D721Med (cell line): ENCODE data around the gene PAK6.

Experiments used
- DNase-seq: peaks from one replicate; pipeline ENCODE4 v3.0.0; 2011; ENCODE audit warnings: low spot score; ENCODE audit not compliant: insufficient read length
- FAIRE-seq: peaks from 2 replicates; lab custom pipeline; 2011; peaks lifted over from hg19 to GRCh38; lab: Jason Lieb, UNC
- TF ChIP-seq, protein P1 (sequence below): IDR thresholded peaks from 2 replicates; pipeline ENCODE4 v1.5.1; 2012; ENCODE audit warnings: mild to moderate bottlenecking, control low read depth; ENCODE audit not compliant: insufficient read depth; ENCODE audit errors: missing control alignments

The PAK6 gene

GRCh38 chr15:40310001-40310959 is 71.4 kb downstream of the PAK6 start:
- no peak for DNase-seq
- no peak for FAIRE-seq
- TF ChIP-seq, protein P1, sequence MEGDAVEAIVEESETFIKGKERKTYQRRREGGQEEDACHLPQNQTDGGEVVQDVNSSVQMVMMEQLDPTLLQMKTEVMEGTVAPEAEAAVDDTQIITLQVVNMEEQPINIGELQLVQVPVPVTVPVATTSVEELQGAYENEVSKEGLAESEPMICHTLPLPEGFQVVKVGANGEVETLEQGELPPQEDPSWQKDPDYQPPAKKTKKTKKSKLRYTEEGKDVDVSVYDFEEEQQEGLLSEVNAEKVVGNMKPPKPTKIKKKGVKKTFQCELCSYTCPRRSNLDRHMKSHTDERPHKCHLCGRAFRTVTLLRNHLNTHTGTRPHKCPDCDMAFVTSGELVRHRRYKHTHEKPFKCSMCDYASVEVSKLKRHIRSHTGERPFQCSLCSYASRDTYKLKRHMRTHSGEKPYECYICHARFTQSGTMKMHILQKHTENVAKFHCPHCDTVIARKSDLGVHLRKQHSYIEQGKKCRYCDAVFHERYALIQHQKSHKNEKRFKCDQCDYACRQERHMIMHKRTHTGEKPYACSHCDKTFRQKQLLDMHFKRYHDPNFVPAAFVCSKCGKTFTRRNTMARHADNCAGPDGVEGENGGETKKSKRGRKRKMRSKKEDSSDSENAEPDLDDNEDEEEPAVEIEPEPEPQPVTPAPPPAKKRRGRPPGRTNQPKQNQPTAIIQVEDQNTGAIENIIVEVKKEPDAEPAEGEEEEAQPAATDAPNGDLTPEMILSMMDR, result peak; percentile 65

DNA sequence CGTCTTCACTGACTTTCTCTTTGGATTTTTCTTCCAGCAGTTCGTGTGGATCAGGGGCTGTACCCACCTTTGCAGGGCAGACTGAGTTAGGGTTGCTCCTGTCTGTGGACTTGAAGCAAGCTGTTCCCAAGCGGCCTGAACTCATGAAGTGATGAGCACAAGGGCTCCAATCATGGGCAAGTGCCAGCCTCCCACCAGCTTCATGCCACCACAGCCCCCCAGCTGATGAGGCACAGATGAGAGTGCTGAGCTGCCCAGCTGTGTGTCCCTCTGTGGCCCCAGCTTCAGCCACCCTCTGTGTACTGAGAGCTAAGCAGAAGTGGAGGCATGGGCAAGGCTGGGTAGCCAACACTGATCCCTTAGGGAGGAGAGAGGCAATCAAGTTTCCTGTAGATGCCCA is 72.1 kb downstream of the PAK6 start:
- TF ChIP-seq, protein P1, result no peak
- FAIRE-seq, result no peak

DNA sequence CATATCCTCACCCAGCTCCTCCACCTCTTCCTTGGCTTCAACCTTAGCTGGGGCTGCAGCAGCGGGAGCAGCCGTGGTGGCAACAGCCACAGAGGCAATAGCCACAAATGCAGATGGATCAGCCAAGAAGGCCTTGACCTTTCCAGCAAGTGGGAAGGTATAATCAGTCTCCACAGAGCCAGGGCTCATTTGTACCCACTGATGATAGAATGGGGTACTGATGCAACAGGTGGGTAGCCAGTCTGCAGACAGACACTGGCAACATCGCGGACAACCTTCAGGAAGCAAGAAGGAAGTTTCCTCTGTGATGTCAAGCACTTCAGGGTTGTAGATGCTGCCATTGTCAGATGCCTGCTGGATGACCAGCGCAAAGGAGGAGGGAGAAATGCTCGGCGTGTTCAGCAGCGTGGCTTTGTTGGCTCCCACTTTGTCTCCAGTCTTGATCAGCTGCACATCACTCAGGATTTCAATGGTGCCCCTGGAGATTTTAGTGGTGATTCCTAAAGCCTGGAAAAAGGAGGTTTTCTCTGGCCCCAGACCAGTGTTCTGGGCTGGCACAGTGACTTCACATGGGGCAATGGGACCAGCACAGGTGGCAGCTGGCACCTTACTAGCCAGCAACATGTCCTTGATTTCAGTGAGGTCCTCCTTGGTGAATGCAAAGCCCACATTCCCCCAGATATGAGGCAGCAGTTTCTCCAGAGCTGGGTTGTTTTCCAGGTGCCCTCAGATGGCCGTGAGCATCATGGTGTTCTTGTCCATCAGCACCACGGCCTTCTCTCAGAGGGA is 73.7 kb downstream of the PAK6 start:
- FAIRE-seq (no peak), DNase-seq (no peak)
- TF ChIP-seq, protein P1, result no peak

More for the DNA sequence above, 72.1 kb downstream of the PAK6 start:
- no peak for DNase-seq

DNA sequence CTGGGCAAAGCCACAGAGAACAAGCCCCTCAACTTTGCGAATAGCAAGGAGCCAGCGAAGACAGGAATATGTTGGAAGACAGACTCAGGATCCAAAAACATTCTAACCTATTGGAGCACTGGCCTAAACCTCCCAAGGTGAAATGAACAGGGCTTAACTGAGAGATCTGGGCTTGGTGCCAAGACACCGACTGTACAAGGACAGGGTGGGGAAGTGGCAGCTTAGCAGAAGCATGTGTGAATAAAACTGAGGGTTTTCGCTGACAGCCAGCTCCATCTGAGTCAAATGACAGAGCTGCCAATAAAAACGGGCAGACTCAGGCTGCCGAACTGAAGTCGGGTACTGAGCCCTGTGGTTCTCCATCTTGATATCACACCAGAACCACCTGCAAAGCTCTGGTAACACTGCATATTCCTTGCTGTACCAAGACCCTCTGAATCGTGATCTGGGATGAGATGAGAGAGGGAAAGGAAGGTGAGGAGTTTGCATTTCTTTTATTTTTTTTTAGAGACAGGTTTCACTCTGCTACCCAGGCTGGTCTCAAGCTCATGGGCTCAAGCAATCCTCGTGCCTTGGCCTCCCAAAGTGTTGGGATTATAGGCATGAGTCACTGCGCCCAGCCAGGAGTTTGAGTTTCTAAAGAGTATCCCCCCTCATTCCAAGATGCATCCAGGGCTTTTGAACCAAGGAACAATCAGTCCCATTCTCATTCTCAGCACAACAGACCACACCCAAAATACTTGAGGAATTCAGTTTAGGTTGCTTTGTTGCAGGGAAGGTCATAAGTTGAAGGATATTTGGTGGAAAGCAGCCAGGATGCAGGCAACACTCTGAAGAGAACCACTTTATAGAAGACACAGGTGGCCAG is 74.9 kb downstream of the PAK6 start:
- TF ChIP-seq, protein P1, result no peak
- no peak for DNase-seq
- no peak for FAIRE-seq

DNA sequence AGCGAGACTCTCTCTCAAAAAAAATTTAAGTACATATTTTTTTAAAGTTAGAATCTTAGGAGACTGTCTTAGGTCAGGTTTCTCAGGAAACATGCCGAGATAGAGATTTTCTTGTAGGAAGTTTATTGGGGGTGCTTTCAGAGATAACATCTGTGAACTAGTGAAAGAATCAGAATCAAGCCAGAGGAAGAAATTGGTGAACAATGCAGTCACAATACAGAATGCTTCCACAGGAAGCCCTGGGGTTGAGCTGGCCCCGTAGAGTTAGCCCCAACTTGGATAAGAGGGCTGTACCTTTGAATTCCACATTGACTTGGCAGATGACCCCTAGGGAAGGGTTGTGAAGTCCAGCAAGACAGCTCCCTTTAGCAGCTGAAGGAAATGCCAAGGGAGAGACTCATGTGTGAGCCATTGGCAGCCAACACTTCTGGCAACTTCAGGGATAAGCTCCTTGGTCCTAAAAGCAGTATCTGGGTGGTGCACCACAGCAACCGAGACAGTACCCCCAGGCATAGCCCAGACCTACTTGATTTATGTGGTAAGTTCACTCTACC is 75.9 kb downstream of the PAK6 start:
- FAIRE-seq, result no peak
- DNase-seq, result no peak
- TF ChIP-seq, protein P1, result no peak

DNA sequence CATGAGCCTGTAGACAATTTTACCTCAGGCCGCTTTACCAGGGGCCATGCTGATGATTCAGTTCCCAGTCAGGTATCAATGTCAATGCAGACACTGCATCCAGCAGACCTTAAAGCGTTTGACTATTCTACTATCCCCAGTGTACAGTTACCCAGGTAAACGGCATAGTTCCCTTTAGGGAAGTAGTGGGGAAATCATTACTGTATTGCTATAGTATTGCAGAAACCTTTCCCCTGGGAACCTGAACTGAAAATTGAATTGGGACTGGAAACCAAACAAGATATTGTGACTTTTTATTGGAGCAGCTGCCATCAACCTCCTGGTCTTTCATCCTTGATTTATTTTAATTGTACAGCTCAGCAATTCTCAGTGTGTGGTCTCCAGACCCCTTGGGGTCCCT is 78.1 kb downstream of the PAK6 start:
- DNase-seq (no peak), FAIRE-seq (no peak)
- TF ChIP-seq, protein P1, result no peak
